Measurements from ENCODE around the gene SLC6A16.
"Not testable (repeated sequence)": the region's sequence is repeated elsewhere in the genome, so short reads cannot be mapped to it uniquely, and the experiment has no call there.

Gene SLC6A16

DNA sequence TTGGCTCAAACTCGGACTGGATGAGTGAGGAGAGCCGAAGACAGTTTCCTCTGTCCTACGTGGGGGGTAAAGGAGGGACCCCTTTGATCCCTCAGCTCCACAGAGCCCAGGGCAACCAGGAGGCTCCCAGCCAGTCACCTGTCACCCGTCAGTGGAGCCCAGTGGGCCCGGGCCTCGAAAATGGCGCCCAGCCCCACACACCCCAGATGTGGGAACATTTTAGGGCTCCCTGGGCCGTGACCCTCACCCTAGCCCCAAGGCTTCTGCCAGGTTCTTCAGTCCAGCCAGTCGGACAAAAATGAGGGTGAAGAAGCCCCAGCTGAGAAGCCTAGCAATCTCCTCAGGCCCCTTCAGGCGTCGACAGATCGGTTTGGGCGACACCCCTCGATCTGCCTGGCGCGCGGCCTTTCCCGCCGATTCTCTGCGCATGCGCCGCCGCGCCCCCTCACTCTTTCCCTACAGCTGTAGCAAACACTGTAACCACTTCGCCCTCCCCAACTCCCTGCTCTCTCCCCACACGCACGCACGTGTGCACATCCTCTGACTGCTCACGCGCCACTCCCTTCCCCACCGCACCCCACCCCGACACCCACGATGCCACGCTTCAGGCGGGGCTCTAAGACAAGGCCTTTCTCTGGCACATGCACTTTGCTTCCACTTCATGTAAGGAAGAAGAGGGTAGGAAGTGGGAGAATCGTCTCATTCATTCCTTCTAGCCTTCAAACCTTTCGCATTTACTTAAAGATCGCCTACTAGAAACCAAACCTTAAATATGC is at the start of gene SLC6A16:
Gene SLC6A16 (minus strand): TSS at position 391 of the 776 bp plus-strand sequence. CDS start 13,844 bp downstream, outside the sequence.
- Histone ChIP-seq H3K4me3 (ENCODE audit: low read length) (no peak within 1 kb of the TSS), H3K9ac (ENCODE audit: low read length) (no peak within 1 kb of the TSS), H3K4me1 (ENCODE audit: control insufficient read depth, insufficient read depth, low read length) (no peaks in the 10 kb centered on the region), H3K27ac (ENCODE audit: low read depth, low read length) (no peak within 1 kb of the TSS), H3K27me3 (ENCODE audit: control insufficient read depth, insufficient read depth, low read length) (no peaks in the 10 kb centered on the region), H3K36me3 (ENCODE audit: control insufficient read depth, insufficient read depth, low read length) (no peaks in the 10 kb centered on the region)

GRCh38 chr19:49373174-49373573 is 48.2 kb upstream of the SLC6A16 start:
- H3K4me3 ChIP-seq (ENCODE audit: low read length); H3K27ac ChIP-seq (ENCODE audit: low read depth, low read length); H3K9ac ChIP-seq (ENCODE audit: low read length); H3K36me3 ChIP-seq (ENCODE audit: control insufficient read depth, insufficient read depth, low read length); H3K4me1 ChIP-seq (ENCODE audit: control insufficient read depth, insufficient read depth, low read length); H3K27me3 ChIP-seq (ENCODE audit: control insufficient read depth, insufficient read depth, low read length): not testable (repeated sequence)

- Histone ChIP-seq H3K9ac (ENCODE audit: low read length) (no peak overlapping the region), H3K27me3 (ENCODE audit: control insufficient read depth, insufficient read depth, low read length) (no peaks in the 10 kb centered on the region), H3K36me3 (ENCODE audit: control insufficient read depth, insufficient read depth, low read length) (no peaks in the 10 kb centered on the region), H3K4me1 (ENCODE audit: control insufficient read depth, insufficient read depth, low read length) (no peaks in the 10 kb centered on the region), H3K4me3 (ENCODE audit: low read length) (no peak overlapping the region), H3K27ac (ENCODE audit: low read depth, low read length) (no peak overlapping the region)
These were observed 46.2 kb upstream of the SLC6A16 start for GRCh38 chr19:49371184-49371583.

DNA sequence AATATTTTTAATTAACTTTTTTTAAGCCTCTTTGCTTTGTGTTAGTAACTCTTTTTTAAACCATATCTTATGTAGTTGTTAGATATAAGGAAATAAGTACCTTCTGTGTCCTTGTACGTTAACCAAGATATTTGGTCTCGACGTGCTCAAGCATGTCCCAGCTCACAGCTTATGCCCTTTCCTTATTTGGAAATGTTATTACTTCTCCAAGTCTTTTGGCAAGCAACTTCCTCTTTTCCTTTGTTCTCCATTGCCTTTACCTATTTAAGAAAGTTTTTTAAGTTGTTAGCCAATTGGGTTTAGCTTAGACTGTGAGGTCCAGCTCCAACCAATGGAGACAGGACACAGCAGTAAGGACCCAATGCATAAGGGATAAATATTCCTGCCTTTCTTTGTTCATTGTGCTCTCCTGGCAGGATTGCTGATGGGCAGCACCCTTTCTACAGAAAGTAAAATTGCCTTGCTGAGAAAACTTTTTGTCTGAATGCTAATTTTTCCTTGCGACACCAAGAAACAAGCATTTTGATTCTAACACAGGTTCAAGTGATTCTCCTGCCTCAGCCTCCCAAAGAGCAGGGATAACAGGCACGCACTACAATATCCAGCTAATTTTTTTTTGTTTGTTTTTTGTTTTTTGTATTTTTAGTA is 43.8 kb upstream of the SLC6A16 start:
- H3K27me3 ChIP-seq (ENCODE audit: control insufficient read depth, insufficient read depth, low read length) = no peaks in the 10 kb centered on the region
- no peaks in the 10 kb centered on the region for H3K36me3 ChIP-seq (ENCODE audit: control insufficient read depth, insufficient read depth, low read length)
- H3K4me1 ChIP-seq (ENCODE audit: control insufficient read depth, insufficient read depth, low read length) = no peaks in the 10 kb centered on the region
- no peak overlapping the region for H3K27ac ChIP-seq (ENCODE audit: low read depth, low read length)
- no peak overlapping the region for H3K4me3 ChIP-seq (ENCODE audit: low read length)
- no peak overlapping the region for H3K9ac ChIP-seq (ENCODE audit: low read length)

DNA sequence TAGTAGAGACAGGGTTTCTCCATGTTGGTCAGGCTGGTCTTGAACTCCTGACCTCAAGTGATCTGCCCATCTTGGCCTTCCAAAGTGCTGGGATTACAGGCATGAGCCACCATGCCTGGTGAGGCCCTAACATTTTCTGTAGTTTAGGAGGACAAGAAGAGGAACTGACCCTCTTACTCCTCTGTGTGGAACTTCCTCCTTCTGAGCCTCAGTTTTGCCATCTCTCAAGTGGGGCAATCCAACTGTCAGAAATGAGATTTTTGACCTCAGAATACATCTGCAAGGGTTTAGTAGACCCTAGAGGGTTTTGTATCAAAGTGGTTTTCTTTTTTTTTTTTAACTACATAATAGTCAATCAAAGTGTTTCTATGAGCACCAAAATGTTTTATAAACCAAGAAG is 41.1 kb upstream of the SLC6A16 start:
- Histone ChIP-seq H3K27ac (ENCODE audit: low read depth, low read length) (no peak overlapping the region), H3K36me3 (ENCODE audit: control insufficient read depth, insufficient read depth, low read length) (no peaks in the 10 kb centered on the region), H3K9ac (ENCODE audit: low read length) (no peak overlapping the region), H3K27me3 (ENCODE audit: control insufficient read depth, insufficient read depth, low read length) (no peaks in the 10 kb centered on the region), H3K4me1 (ENCODE audit: control insufficient read depth, insufficient read depth, low read length) (peaks cover 6% of the 10 kb centered on the region), H3K4me3 (ENCODE audit: low read length) (no peak overlapping the region)

- Histone ChIP-seq H3K9ac (ENCODE audit: low read length) (no peak overlapping the region), H3K4me3 (ENCODE audit: low read length) (peak overlapping the region; percentile 68), H3K27me3 (ENCODE audit: control insufficient read depth, insufficient read depth, low read length) (no peaks in the 10 kb centered on the region), H3K4me1 (ENCODE audit: control insufficient read depth, insufficient read depth, low read length) (peaks cover 6% of the 10 kb centered on the region), H3K27ac (ENCODE audit: low read depth, low read length) (peak overlapping the region; percentile 93), H3K36me3 (ENCODE audit: control insufficient read depth, insufficient read depth, low read length) (no peaks in the 10 kb centered on the region)
These were observed 39.2 kb upstream of the SLC6A16 start for GRCh38 chr19:49364083-49364737.

- Histone ChIP-seq H3K27ac (ENCODE audit: low read depth, low read length) (peak within 1 kb of the TSS; percentile 93), H3K36me3 (ENCODE audit: control insufficient read depth, insufficient read depth, low read length) (no peaks in the 10 kb centered on the region), H3K9ac (ENCODE audit: low read length) (peak within 1 kb of the TSS; percentile 40), H3K27me3 (ENCODE audit: control insufficient read depth, insufficient read depth, low read length) (no peaks in the 10 kb centered on the region), H3K4me1 (ENCODE audit: control insufficient read depth, insufficient read depth, low read length) (peaks cover 6% of the 10 kb centered on the region), H3K4me3 (ENCODE audit: low read length) (peak within 1 kb of the TSS; percentile 68)
These were observed 38.5 kb upstream of the SLC6A16 start, which contains the start of gene DKKL1 for GRCh38 chr19:49363268-49364082. DKKL1 (plus strand) TSS chr19:49363877; CDS start chr19:49363999, 122 bp downstream.

DNA sequence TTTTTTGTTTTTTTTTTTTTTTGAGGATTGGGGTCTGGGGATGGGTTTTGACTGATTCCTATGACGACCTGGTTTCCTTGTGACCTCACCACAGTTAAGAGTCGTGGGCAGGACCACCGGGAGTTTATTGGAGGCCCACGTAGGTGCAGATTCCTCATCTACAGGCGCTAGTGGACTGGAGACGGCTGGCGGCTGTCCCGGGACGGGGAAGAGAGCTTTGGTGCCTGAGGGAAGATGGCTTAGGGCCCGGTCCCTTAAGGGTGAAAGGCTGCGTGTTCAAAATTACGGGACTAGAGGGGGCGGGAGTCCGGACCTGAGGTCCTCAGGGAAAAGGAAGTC is 37.9 kb upstream of the SLC6A16 start:
- peak overlapping the region; percentile 40 for H3K9ac ChIP-seq (ENCODE audit: low read length)
- peak overlapping the region; percentile 68 for H3K4me3 ChIP-seq (ENCODE audit: low read length)
- no peaks in the 10 kb centered on the region for H3K27me3 ChIP-seq (ENCODE audit: control insufficient read depth, insufficient read depth, low read length)
- peaks cover 6% of the 10 kb centered on the region for H3K4me1 ChIP-seq (ENCODE audit: control insufficient read depth, insufficient read depth, low read length)
- peaks cover 2% of the 10 kb centered on the region for H3K36me3 ChIP-seq (ENCODE audit: control insufficient read depth, insufficient read depth, low read length)
- H3K27ac ChIP-seq (ENCODE audit: low read depth, low read length) = peak overlapping the region; percentile 93

GRCh38 chr19:49362048-49362928 is 37.3 kb upstream of the SLC6A16 start, which contains the start of gene TEAD2:
TEAD2 (minus strand) TSS chr19:49362416; CDS start chr19:49360075, 2,341 bp downstream.
- Histone ChIP-seq H3K27ac (ENCODE audit: low read depth, low read length) (peak within 1 kb of the TSS; percentile 93), H3K27me3 (ENCODE audit: control insufficient read depth, insufficient read depth, low read length) (no peaks in the 10 kb centered on the region), H3K9ac (ENCODE audit: low read length) (peak within 1 kb of the TSS; percentile 78), H3K4me1 (ENCODE audit: control insufficient read depth, insufficient read depth, low read length) (peaks cover 6% of the 10 kb centered on the region), H3K36me3 (ENCODE audit: control insufficient read depth, insufficient read depth, low read length) (peaks cover 2% of the 10 kb centered on the region), H3K4me3 (ENCODE audit: low read length) (peak within 1 kb of the TSS; percentile 79)

GRCh38 chr19:49361438-49362047 is 36.6 kb upstream of the SLC6A16 start:
- Histone ChIP-seq H3K4me1 (ENCODE audit: control insufficient read depth, insufficient read depth, low read length) (peaks cover 6% of the 10 kb centered on the region), H3K27me3 (ENCODE audit: control insufficient read depth, insufficient read depth, low read length) (no peaks in the 10 kb centered on the region), H3K9ac (ENCODE audit: low read length) (peak overlapping the region; percentile 78), H3K27ac (ENCODE audit: low read depth, low read length) (peak overlapping the region; percentile 93), H3K4me3 (ENCODE audit: low read length) (peak overlapping the region; percentile 79), H3K36me3 (ENCODE audit: control insufficient read depth, insufficient read depth, low read length) (peaks cover 2% of the 10 kb centered on the region)

All from rectal smooth muscle tissue (tissue), 1 donor.